ENCODE measurements around the gene FMN2.

DNA sequence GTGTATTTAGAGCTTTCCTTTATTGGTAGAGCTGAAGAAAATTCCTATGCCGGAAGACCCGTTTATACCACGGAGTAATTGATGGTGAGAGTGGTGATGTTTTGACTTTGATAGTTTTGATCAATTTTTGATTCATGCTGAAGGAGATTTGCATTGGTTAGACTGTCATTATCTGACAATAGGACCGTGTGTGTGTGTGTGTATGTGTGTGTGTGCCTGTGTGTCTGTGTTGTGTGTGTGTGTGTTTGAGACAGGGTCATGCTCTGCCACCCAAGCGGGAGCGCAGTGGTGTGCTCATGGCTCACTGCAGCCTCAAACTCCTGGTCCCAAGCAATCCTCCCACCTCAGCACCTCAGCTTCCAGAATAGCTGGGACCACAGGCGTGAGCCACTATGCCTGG is 9.6 kb downstream of the FMN2 start:
- TF ChIP-seq, protein P1, sequence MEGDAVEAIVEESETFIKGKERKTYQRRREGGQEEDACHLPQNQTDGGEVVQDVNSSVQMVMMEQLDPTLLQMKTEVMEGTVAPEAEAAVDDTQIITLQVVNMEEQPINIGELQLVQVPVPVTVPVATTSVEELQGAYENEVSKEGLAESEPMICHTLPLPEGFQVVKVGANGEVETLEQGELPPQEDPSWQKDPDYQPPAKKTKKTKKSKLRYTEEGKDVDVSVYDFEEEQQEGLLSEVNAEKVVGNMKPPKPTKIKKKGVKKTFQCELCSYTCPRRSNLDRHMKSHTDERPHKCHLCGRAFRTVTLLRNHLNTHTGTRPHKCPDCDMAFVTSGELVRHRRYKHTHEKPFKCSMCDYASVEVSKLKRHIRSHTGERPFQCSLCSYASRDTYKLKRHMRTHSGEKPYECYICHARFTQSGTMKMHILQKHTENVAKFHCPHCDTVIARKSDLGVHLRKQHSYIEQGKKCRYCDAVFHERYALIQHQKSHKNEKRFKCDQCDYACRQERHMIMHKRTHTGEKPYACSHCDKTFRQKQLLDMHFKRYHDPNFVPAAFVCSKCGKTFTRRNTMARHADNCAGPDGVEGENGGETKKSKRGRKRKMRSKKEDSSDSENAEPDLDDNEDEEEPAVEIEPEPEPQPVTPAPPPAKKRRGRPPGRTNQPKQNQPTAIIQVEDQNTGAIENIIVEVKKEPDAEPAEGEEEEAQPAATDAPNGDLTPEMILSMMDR (IDR thresholded peaks at IDR 0.05), result no peak
- no peak for TF ChIP-seq POLR2A (IDR thresholded peaks at IDR 0.05)

All from Peyer's patch (tissue), 4 donors.